ENCODE measurements around the gene ZCCHC13. TPM values are rescaled to one million over a fixed set of nuclear protein-coding genes. Genes with fewer than 3 reads are reported as not detected.
A peak's percentile ranks its signal among the peaks of the same experiment; 100 is the strongest.

ZCCHC13 gene
- total and polyA plus RNA-seq, 2 donors from 2014 or later = not detected

DNA sequence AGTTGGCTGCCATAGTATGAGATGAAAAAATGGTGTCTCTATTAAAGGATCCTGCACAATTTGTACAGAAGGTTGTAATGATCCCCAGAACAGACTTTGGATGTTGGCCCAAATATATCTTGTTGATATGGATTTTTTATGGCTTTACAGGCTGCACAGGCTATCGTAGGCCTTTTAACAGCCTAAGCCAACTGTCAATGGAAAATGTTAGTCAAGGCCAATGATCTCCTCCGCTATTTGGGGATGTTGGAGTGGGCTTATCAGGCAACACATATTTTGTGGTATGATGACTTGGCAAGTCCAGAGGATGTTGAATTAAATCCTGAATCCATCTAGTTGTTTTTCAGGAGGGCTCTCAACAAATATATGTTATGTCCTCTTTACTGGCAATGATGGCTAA lies 42.1 kb downstream of the ZCCHC13 start:
- no peaks in the 10 kb centered on the region for H3K36me3 ChIP-seq (ENCODE audit: control insufficient read depth in 2 of 3, insufficient read depth in 3 of 3, low read length in 3 of 3)
- no peak overlapping the region for H3K27ac ChIP-seq (ENCODE audit: low read depth in 2 of 2, low read length in 2 of 2)
- H3K4me1 ChIP-seq (ENCODE audit: control insufficient read depth in 2 of 3, insufficient read depth in 2 of 3, low read depth in 1 of 3, low read length in 3 of 3) = no peaks in the 10 kb centered on the region
- DNase-seq (no peak), FAIRE-seq (no peak)
- H3K4me3 ChIP-seq (ENCODE audit: low read length in 3 of 3) = no peak overlapping the region
- TF ChIP-seq, protein P1, sequence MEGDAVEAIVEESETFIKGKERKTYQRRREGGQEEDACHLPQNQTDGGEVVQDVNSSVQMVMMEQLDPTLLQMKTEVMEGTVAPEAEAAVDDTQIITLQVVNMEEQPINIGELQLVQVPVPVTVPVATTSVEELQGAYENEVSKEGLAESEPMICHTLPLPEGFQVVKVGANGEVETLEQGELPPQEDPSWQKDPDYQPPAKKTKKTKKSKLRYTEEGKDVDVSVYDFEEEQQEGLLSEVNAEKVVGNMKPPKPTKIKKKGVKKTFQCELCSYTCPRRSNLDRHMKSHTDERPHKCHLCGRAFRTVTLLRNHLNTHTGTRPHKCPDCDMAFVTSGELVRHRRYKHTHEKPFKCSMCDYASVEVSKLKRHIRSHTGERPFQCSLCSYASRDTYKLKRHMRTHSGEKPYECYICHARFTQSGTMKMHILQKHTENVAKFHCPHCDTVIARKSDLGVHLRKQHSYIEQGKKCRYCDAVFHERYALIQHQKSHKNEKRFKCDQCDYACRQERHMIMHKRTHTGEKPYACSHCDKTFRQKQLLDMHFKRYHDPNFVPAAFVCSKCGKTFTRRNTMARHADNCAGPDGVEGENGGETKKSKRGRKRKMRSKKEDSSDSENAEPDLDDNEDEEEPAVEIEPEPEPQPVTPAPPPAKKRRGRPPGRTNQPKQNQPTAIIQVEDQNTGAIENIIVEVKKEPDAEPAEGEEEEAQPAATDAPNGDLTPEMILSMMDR (IDR thresholded peaks at IDR 0.05; ENCODE audit: borderline replicate concordance, extremely low read depth, insufficient read depth) = no peak
- intact Hi-C loops (cut with DNase I) = no loop called here
- H3K9ac ChIP-seq (ENCODE audit: low read length in 3 of 3) = no peak overlapping the region
- no peaks in the 10 kb centered on the region for H3K9me3 ChIP-seq (ENCODE audit: control insufficient read depth in 2 of 3, insufficient read depth in 1 of 3, low read length in 3 of 3)
- no peaks in the 10 kb centered on the region for H3K27me3 ChIP-seq (ENCODE audit: control insufficient read depth, insufficient read depth, low read length)

DNA sequence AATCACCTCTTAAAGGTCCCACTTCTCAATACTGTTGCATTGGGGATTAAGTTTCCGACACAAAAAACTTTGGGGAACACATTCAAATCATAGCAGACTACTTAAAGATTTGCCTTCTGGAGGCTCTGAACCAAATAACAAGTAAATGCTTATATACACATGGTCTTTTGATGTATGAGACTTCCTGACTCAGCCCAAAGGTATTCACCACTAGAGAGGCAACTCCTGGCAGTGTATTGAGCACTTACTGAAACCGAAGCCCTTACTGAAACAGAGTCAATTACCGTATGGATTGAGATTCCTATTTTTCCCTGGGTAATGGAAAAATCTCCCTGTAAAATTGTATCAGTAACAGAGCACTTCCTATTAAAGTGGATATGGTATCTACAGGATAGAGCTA lies 45.4 kb downstream of the ZCCHC13 start:
- H3K9ac ChIP-seq (ENCODE audit: low read length in 3 of 3) = no peak overlapping the region
- no peak for FAIRE-seq
- H3K27me3 ChIP-seq (ENCODE audit: control insufficient read depth, insufficient read depth, low read length) = peaks cover 2% of the 10 kb centered on the region
- H3K27ac ChIP-seq (ENCODE audit: low read depth in 2 of 2, low read length in 2 of 2) = no peak overlapping the region
- no peak overlapping the region for H3K4me3 ChIP-seq (ENCODE audit: low read length in 3 of 3)
- no peaks in the 10 kb centered on the region for H3K36me3 ChIP-seq (ENCODE audit: control insufficient read depth in 2 of 3, insufficient read depth in 3 of 3, low read length in 3 of 3)
- H3K4me1 ChIP-seq (ENCODE audit: control insufficient read depth in 2 of 3, insufficient read depth in 2 of 3, low read depth in 1 of 3, low read length in 3 of 3) = no peaks in the 10 kb centered on the region
- TF ChIP-seq, protein P1 (IDR thresholded peaks at IDR 0.05; ENCODE audit: borderline replicate concordance, extremely low read depth, insufficient read depth) = no peak
- H3K9me3 ChIP-seq (ENCODE audit: control insufficient read depth in 2 of 3, insufficient read depth in 1 of 3, low read length in 3 of 3) = no peaks in the 10 kb centered on the region
- no peak for DNase-seq
- intact Hi-C loops (cut with DNase I) = no loop called here

DNA sequence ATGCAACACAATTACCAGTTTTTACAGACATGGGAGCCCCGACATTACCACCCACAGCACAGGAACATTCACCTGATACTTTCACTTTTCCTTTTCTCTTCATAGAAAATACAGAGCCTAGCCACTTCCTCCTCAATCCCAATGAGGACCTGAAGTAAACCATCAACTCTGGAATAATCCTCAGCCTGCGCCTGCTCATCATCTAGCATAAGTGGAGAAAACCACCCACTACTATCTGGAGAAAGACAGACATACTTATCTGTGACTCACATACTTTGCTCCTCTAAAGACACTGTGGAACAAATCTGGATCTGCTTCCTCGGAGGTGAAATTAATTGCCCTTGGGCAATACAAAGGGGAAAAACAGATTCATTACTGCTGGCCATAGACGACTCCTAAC lies 47.8 kb downstream of the ZCCHC13 start:
- Histone ChIP-seq H3K27me3 (ENCODE audit: control insufficient read depth, insufficient read depth, low read length) (peaks cover 2% of the 10 kb centered on the region), H3K36me3 (ENCODE audit: control insufficient read depth in 2 of 3, insufficient read depth in 3 of 3, low read length in 3 of 3) (no peaks in the 10 kb centered on the region), H3K4me3 (ENCODE audit: low read length in 3 of 3) (no peak overlapping the region), H3K9me3 (ENCODE audit: control insufficient read depth in 2 of 3, insufficient read depth in 1 of 3, low read length in 3 of 3) (no peaks in the 10 kb centered on the region), H3K9ac (ENCODE audit: low read length in 3 of 3) (no peak overlapping the region), H3K27ac (ENCODE audit: low read depth in 2 of 2, low read length in 2 of 2) (no peak overlapping the region), H3K4me1 (ENCODE audit: control insufficient read depth in 2 of 3, insufficient read depth in 2 of 3, low read depth in 1 of 3, low read length in 3 of 3) (no peaks in the 10 kb centered on the region)
- TF ChIP-seq, protein P1 (IDR thresholded peaks at IDR 0.05; ENCODE audit: borderline replicate concordance, extremely low read depth, insufficient read depth) = no peak
- intact Hi-C loops (cut with DNase I) = no loop called here
- no peak for FAIRE-seq
- no peak for DNase-seq

DNA sequence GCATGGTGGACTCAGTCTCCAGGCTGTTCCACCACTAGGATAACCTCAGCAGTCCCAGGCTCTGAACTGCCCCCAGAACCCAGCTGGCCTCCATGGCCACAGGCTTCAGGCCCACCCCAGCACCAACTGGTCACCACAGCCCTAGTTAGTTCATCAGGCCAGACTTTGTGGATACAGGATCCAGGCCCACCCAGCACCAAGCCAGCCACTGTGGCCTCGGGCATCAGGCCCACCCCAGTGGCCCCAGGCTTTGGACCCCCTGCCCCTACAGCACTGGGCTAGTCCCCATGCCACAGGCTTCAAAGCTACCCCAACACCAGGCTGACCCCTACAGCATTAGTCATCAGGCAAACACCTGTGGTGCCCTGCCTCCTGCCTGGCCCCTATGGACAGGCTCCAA lies 50.0 kb downstream of the ZCCHC13 start:
- Histone ChIP-seq H3K27me3 (ENCODE audit: control insufficient read depth, insufficient read depth, low read length) (peaks cover 2% of the 10 kb centered on the region), H3K36me3 (ENCODE audit: control insufficient read depth in 2 of 3, insufficient read depth in 3 of 3, low read length in 3 of 3) (no peaks in the 10 kb centered on the region), H3K4me3 (ENCODE audit: low read length in 3 of 3) (no peak overlapping the region), H3K4me1 (ENCODE audit: control insufficient read depth in 2 of 3, insufficient read depth in 2 of 3, low read depth in 1 of 3, low read length in 3 of 3) (no peaks in the 10 kb centered on the region), H3K9me3 (ENCODE audit: control insufficient read depth in 2 of 3, insufficient read depth in 1 of 3, low read length in 3 of 3) (no peaks in the 10 kb centered on the region), H3K27ac (ENCODE audit: low read depth in 2 of 2, low read length in 2 of 2) (no peak overlapping the region), H3K9ac (ENCODE audit: low read length in 3 of 3) (no peak overlapping the region)
- FAIRE-seq (no peak), DNase-seq (peak in 1 of 5 donors; percentile 52)
- intact Hi-C loops (cut with DNase I) = no loop called here
- TF ChIP-seq, protein P1 (IDR thresholded peaks at IDR 0.05; ENCODE audit: borderline replicate concordance, extremely low read depth, insufficient read depth) = no peak
